Activated naive CD4-positive, alpha-beta T cell treated with Interleukin-2 at 50 U/mL for 16 hours (primary cell): ENCODE measurements around the gene PIK3R5.
"Not testable (repeated sequence)": the region's sequence is repeated elsewhere in the genome, so short reads cannot be mapped to it uniquely, and the experiment has no call there.

ENCODE experiments used
- DNase-seq: peaks from one replicate; pipeline ENCODE4 v3.0.0-alpha.2; 2020

The PIK3R5 gene

GRCh38 chr17:8985054-8985701 lies 19.7 kb upstream of the PIK3R5 start:
- no peak for DNase-seq

DNA sequence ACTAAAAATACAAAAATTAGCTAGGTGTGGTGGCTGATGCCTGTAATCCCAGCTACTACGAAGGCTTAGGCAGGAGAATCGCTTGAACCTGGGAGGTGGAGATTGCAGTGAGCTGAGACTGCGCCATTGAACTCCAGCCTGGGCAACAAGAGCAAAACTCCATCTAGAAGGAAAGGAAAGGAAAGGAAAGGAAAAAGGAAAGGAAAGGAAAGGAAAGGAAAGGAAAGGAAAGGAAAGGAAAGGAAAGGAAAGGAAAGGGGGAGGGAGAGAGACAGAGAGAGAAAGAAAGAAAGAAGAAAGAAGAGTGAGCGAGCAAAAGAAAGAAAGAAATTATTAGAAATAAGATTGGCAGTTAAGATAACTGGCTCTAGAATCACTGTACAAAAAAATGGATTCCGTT lies 18.7 kb upstream of the PIK3R5 start:
- DNase-seq = not testable (repeated sequence)

DNA sequence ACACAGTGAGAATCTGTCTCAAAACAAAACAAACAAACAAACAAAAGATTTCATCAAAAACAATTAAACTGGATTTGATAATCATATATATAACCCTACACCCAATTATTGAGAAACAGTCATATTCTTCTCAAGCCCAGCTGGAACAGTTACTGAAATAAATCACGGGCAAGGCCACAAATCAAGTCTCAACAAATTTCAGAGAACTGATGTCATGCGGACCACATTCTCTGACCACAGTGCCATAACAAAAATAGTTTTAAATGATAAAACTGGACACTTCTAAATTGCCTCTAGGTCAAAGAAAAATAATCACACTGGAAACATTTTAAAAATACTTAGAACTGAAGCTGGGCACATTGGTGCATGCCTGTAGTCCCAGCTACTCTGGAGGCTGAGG lies 15.9 kb upstream of the PIK3R5 start:
- DNase-seq = no peak

DNA sequence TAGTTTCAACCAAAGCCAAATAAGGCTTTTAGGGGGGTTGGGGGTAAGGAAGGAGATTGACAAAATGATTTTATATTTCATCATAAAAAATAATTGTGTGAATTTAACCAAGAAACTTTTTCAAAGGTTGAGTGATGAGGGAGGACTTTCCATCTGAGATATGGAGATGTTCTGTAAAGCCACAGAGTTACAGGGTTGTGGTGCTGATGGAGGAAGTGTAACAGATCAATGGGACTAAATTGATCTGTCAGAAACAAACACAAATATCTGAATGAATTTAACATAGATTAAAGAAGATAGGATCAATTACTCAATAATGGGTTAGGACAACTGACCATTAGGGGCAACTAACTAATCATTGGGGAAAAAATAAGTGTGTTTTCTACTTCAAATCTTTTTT lies 14.2 kb upstream of the PIK3R5 start:
- no peak for DNase-seq

- DNase-seq = no peak
Measured at GRCh38 chr17:8976638-8977037, 11.1 kb upstream of the PIK3R5 start.

DNA sequence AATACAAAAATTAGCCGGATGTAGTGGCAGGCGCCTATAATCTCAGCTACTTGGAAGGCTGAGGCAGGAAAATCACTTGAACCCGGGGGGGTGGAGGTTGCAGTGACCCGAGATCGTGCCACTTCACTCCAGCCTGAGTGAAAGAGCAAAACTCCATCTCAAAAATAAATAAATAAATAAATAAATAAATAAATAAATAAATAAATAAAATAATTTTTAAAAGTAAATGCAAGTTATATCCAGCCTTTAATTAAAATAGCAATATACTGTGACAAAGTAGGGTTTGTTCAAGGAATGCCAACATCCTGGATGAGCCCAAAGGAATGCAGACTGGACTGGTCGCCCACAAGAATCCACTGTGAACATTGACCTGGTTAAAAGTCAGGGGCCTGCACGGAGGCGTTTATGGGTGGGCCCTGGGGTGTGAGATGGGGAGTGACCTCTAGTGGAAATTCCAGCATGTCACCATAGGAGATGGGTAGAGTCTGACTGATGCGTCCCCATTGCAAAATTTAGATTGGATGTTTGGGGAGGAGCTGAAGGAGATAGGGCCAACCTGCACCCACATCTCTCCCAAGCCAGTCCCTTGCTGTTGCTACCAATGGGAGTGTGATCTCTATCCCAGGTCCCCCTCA lies 9.7 kb upstream of the PIK3R5 start:
- DNase-seq = no peak

DNA sequence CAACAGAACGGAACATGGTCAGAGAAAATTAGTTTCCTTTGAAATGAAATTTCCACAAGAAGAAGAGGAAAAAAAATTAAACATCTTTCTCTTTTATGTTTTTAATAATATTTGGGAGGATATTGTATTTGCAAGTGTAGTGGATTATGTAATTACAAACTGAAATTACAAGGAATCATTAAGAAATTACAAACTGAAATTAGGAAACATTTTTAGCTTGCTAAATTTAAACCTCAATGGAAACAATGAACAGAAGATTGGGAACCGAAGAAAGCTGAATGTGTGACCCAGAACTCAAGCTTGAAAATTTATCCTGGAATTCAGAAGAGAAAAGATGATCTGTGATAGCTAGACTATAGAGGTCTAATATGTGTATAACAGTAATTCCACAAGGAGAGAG lies 4.4 kb upstream of the PIK3R5 start:
- no peak for DNase-seq

DNA sequence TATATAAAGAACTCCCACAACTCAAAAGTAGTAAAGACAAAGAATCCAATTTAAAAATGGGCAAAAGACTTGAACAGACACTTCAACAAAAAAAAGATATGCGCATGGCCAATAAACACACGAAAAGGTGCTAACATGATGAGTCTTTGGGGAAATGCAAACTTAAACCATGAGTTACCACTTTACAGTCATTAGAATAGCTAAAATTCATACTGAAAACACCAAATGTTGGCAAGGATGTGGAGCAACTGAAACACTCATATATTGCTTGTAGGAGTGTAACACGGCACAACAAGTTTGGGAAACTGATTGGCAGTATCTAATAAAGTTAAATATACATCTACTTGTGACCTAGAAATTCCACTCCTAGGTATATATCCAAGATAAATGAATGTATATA lies 3.0 kb upstream of the PIK3R5 start:
- no peak for DNase-seq

- no peak for DNase-seq
Measured at GRCh38 chr17:8967861-8968260, 2.4 kb upstream of the PIK3R5 start.

- DNase-seq = no peak
Measured at GRCh38 chr17:8966926-8967325, 1.4 kb upstream of the PIK3R5 start.

GRCh38 chr17:8964801-8965393 lies 610 bp downstream of the PIK3R5 start:
- DNase-seq = peak; percentile 47

DNA sequence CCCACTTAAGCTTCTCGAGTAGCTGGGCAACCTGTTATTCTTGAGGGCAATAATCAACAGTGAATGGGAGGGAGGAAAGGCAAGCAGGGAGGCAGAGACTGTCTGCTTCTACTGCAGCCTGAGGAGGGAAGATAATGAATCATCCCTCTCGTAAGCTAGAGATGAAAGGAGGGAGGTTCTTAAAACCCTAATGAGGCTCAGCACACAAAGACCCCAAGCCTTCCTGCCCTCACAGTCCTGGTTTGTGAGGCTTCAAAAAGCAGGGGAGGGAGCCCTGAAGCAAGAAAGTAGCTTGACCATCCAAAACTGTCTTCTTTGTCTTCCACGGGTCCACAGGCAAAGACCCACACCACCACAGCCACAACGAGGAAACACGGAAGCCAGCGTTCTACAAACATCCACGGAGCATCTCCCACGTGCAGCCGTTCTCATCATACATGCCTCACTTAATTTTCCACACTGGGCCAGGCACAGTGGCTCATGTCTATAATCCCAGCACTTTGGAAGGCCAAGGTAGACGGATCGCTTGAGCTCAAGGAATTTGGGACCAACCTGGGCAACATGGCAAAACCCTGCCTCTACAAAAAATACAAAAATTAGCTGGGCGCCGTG lies 1.8 kb downstream of the PIK3R5 start:
- DNase-seq = no peak

DNA sequence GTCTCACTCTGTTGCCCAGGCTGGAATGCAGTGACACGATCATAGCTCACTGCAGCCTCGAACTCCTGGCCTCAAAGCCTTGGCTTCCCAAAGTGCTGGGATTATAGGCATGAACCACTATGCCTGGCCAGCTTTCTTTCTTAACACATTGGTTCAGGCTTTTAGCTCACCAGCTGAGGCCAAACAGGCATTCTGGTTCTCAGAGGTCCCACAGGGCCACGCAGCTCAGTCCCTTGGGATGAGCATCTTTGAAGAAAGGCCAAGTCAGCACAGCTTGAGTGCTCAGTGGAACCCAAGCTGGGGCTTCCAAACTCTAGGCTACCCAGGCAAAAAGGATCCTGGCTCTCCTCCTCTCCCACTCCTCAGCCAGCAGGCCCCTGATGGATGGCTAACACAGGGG lies 2.5 kb downstream of the PIK3R5 start:
- no peak for DNase-seq

GRCh38 chr17:8961829-8962228 lies 3.7 kb downstream of the PIK3R5 start:
- no peak for DNase-seq

GRCh38 chr17:8960325-8961140 lies 5.0 kb downstream of the PIK3R5 start:
- DNase-seq = no peak

DNA sequence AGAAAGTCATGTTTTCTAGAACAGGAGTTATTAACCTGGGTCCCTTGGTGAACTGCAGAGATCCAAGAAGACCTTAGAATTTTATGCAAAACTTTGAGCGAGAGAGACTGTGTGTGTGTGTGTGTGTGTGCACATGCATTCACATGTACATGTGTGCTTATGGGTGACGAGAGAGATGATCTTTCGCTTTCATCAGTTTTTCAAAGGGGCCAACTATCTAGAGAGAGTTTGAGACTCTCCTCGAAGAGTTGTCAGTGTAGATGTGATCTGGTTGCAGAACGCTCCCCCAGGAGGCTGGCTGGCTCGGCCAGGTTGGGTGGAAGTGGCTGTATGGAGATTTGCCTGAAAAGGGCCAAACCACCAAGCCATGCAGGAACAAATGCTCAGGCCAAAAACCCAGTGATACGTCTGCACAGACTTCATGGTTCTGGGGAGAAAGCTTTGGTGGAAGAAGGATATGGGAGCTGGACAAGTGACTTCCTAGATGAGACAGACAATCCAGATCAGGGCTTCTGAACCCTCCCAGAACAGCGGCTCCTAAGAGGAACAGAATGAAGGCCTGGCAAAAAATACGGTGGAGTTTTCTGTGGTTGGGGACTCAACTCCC lies 6.1 kb downstream of the PIK3R5 start:
- DNase-seq = no peak

GRCh38 chr17:8957721-8958120 lies 7.8 kb downstream of the PIK3R5 start:
- no peak for DNase-seq

GRCh38 chr17:8956465-8956902 lies 9.0 kb downstream of the PIK3R5 start:
- no peak for DNase-seq

DNA sequence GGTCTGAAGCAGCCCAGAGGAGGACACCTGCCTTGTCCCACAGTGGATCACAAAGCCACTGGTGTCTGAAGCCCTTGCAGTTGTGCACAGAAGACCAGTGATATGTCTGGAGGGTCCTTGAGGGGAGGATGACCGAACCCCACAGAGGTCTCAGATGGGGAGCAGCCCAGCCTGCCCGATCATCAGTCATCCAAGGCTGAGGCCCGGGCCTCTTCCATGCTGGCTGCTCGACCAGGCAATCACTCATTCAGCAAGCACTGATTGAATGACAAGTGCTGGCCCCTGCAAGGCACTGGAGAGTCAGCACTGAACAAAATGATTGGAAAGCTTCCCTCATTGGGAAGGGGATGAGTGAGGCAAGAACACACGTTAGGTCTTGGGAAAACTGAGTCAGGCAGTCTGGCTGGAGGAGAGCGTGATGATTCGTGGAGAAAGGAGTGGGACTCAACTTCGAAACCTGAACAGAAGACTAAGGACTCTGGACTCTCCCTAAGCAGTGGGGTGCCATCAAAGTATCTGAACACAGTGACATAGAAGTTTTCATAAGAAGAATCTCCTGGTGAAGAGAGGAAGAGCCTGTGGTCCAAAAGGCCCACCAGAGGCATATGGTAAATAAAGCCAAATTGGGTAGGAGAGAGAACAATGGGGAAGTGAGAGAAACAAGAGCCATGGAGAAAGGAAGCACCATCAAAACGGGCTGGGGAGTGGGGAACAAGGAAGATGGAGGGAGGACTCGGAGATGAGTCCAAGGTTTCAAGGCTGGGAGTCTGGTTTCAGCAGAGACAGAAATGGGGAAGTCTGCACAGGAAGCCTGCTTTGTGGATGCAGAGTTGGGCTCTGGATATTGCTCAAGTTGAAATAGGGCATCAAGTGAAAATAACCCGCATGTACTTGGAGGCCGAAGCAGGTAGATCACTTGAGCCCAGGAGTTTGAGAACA lies 10.2 kb downstream of the PIK3R5 start:
- no peak for DNase-seq

- peak; percentile 71 for DNase-seq
Measured at GRCh38 chr17:8954339-8954738, 11.2 kb downstream of the PIK3R5 start.

- no peak for DNase-seq
Measured at GRCh38 chr17:8953156-8953885, 12.2 kb downstream of the PIK3R5 start.
